Endodermal cell (in vitro differentiated cells): ENCODE measurements around the gene FTCD. TPM values are rescaled to one million over a fixed set of nuclear protein-coding genes. Genes with fewer than 3 reads are reported as not detected.
A peak's percentile ranks its signal among the peaks of the same experiment; 100 is the strongest.

ENCODE experiments used
- DNase-seq: peaks from one replicate; pipeline ENCODE4 v3.0.0-alpha.2; 2017
- H3K27ac ChIP-seq: 2 replicates; pipeline ENCODE4 v1.5.1; 2013; ENCODE audit warnings: mild to moderate bottlenecking, low read depth, low read length, moderate library complexity
- H3K27me3 ChIP-seq: 2 replicates; pipeline ENCODE4 v1.6.1; 2013; ENCODE audit warnings: mild to moderate bottlenecking, low read length, moderate library complexity; ENCODE audit not compliant: insufficient read depth, control insufficient read depth, poor library complexity, severe bottlenecking
- H3K36me3 ChIP-seq: 2 replicates; pipeline ENCODE4 v1.7.0; 2013; ENCODE audit warnings: mild to moderate bottlenecking, low read length, moderate library complexity; ENCODE audit not compliant: control insufficient read depth, insufficient read depth
- H3K4me1 ChIP-seq: one replicate; pipeline ENCODE4 v1.7.0; 2013; ENCODE audit warnings: low read length; ENCODE audit not compliant: control insufficient read depth, insufficient read depth
- H3K4me3 ChIP-seq: 2 replicates; pipeline ENCODE4 v1.5.1; 2013; ENCODE audit warnings: mild to moderate bottlenecking, low read length, moderate library complexity
- H3K9ac ChIP-seq: 2 replicates; pipeline ENCODE4 v1.6.1; 2013; ENCODE audit warnings: mild to moderate bottlenecking, low read length, moderate library complexity; ENCODE audit not compliant: poor library complexity, severe bottlenecking; ENCODE audit errors: extremely low read depth
- H3K9me3 ChIP-seq: 2 replicates; pipeline ENCODE4 v1.6.1; 2013; ENCODE audit warnings: mild to moderate bottlenecking, low read length, moderate library complexity; ENCODE audit not compliant: control insufficient read depth
- H3K27ac Mint-ChIP-seq: 2 replicates; pipeline ENCODE4 v1.8.0; 2020; ENCODE audit warnings: mixed read lengths
- H3K27me3 Mint-ChIP-seq: 2 replicates; pipeline ENCODE4 v1.8.0; 2021; ENCODE audit warnings: mild to moderate bottlenecking, mixed read lengths; ENCODE audit not compliant: insufficient read depth
- H3K36me3 Mint-ChIP-seq: 2 replicates; pipeline ENCODE4 v1.8.0; 2020; ENCODE audit warnings: low read depth, mixed read lengths
- H3K4me1 Mint-ChIP-seq: 2 replicates; pipeline ENCODE4 v1.8.0; 2020; ENCODE audit warnings: mixed read lengths
- H3K4me3 Mint-ChIP-seq: 2 replicates; pipeline ENCODE4 v1.8.0; 2020; ENCODE audit warnings: mild to moderate bottlenecking, moderate library complexity, mixed read lengths
- H3K9me3 Mint-ChIP-seq: 2 replicates; pipeline ENCODE4 v1.8.0; 2020; ENCODE audit warnings: mild to moderate bottlenecking, mixed read lengths
- CTCF ChIP-seq: fragments of 200-600 bp; sonication (generic); conservative IDR thresholded peaks from 2 replicates; pipeline ENCODE4 v1.5.0; 2021; ENCODE audit warnings: antibody characterized with exemption, mild to moderate bottlenecking
- WGBS, 2 experiments: methylation state at CpG; one replicate each; pipeline versions ENCODE4 v1.1.5 to v1.1.7; 2013; ENCODE audit warnings: missing lambda C conversion rate in 2 of 2, mixed read lengths in 1 of 2; ENCODE audit not compliant: insufficient coverage in 1 of 2, insufficient read length in 1 of 2; 5-methylcytosine and 5-hydroxymethylcytosine counted together
- total RNA-seq, 2 donors: library from RNA; stranded (reverse); fragmentation: NEBNext Ultra II Directional in 1 of 2; extraction: Animal tissue kit (Norgen Biotek cat#: 25700) in 1 of 2; gene quantifications; 2 replicates in 1 of 2; 3 replicates in 1 of 2; pipeline ENCODE4 v1.2.1, GENCODE V29; 2021

The FTCD gene
- total RNA-seq, 2 donors from 2014 or later = 3.5 to 4.6 TPM

- Mint-ChIP-seq H3K27me3 (no peaks in the 10 kb centered on the region), H3K4me1 (peaks cover 9% of the 10 kb centered on the region), H3K4me3 (no peak overlapping the region), H3K27ac (peak overlapping the region; percentile 91), H3K9me3 (no peaks in the 10 kb centered on the region), H3K36me3 (peaks cover 35% of the 10 kb centered on the region)
- no peak for TF ChIP-seq CTCF
- no peaks in the 10 kb centered on the region for H3K27me3 ChIP-seq
- H3K4me1 ChIP-seq = no peaks in the 10 kb centered on the region
- H3K36me3 ChIP-seq = peaks cover 19% of the 10 kb centered on the region
- H3K4me3 ChIP-seq = no peak overlapping the region
- peak; percentile 51 for DNase-seq
- WGBS, 2 experiments = 84 to 86% methylated on average over 7 to 9 of the region's 9 CpGs
- no peak overlapping the region for H3K9ac ChIP-seq
- H3K9me3 ChIP-seq = no peaks in the 10 kb centered on the region
- peak overlapping the region; percentile 83 for H3K27ac ChIP-seq
These were observed 34.0 kb upstream of the FTCD start for GRCh38 chr21:46189213-46189958.

GRCh38 chr21:46188226-46189212 is 33.1 kb upstream of the FTCD start:
- no peaks in the 10 kb centered on the region for H3K27me3 ChIP-seq
- Mint-ChIP-seq H3K4me3 (no peak overlapping the region), H3K9me3 (no peaks in the 10 kb centered on the region), H3K27ac (peak overlapping the region; percentile 91), H3K27me3 (no peaks in the 10 kb centered on the region), H3K36me3 (peaks cover 26% of the 10 kb centered on the region), H3K4me1 (peaks cover 9% of the 10 kb centered on the region)
- peak overlapping the region; percentile 44 for H3K9ac ChIP-seq
- peak overlapping the region; percentile 83 for H3K27ac ChIP-seq
- H3K4me3 ChIP-seq = no peak overlapping the region
- DNase-seq = peak; percentile 78
- no peaks in the 10 kb centered on the region for H3K9me3 ChIP-seq
- TF ChIP-seq CTCF = no peak
- H3K4me1 ChIP-seq = no peaks in the 10 kb centered on the region
- H3K36me3 ChIP-seq = peaks cover 11% of the 10 kb centered on the region
- WGBS, 2 experiments = 64 to 71% methylated on average over 7 to 17 of the region's 17 CpGs

- Mint-ChIP-seq H3K9me3 (no peaks in the 10 kb centered on the region), H3K4me3 (no peak overlapping the region), H3K27ac (peak overlapping the region; percentile 91), H3K4me1 (peaks cover 9% of the 10 kb centered on the region), H3K36me3 (peaks cover 23% of the 10 kb centered on the region), H3K27me3 (no peaks in the 10 kb centered on the region)
- Histone ChIP-seq H3K9ac (no peak overlapping the region), H3K4me1 (no peaks in the 10 kb centered on the region), H3K27me3 (no peaks in the 10 kb centered on the region), H3K27ac (peak overlapping the region; percentile 83), H3K9me3 (no peaks in the 10 kb centered on the region), H3K4me3 (no peak overlapping the region), H3K36me3 (peaks cover 6% of the 10 kb centered on the region)
- no peak for TF ChIP-seq CTCF
- WGBS, 2 experiments = 94 to 97% methylated on average over 5 to 7 of the region's 7 CpGs
- no peak for DNase-seq
These were observed 32.4 kb upstream of the FTCD start for GRCh38 chr21:46187814-46188213.
